Stimulated activated CD8-positive, alpha-beta memory T cell treated with anti-CD3 and anti-CD28 coated beads, Interleukin-7, amount 100 ng/mL, for 4 hours (primary cell): Measurements from ENCODE around the gene TRIM40.
A peak's percentile ranks its signal among the peaks of the same experiment; 100 is the strongest.

ENCODE experiments used
- DNase-seq, 2 donors: peaks; one replicate each; pipeline ENCODE4 v3.0.0-alpha.2; 2020; ENCODE audit warnings: low read depth in 2 of 2

TRIM40 gene

GRCh38 chr6:30135757-30136156, at the start of gene TRIM40:
TSS of gene TRIM40 (plus strand) at chr6:30136140. CDS start at chr6:30137037, 897 bp downstream.
- DNase-seq = no peak

GRCh38 chr6:30087876-30088275, 48.1 kb upstream of the TRIM40 start:
- DNase-seq = no peak

- DNase-seq = no peak
Observed at GRCh38 chr6:30091577-30092381, 44.2 kb upstream of the TRIM40 start.

DNA sequence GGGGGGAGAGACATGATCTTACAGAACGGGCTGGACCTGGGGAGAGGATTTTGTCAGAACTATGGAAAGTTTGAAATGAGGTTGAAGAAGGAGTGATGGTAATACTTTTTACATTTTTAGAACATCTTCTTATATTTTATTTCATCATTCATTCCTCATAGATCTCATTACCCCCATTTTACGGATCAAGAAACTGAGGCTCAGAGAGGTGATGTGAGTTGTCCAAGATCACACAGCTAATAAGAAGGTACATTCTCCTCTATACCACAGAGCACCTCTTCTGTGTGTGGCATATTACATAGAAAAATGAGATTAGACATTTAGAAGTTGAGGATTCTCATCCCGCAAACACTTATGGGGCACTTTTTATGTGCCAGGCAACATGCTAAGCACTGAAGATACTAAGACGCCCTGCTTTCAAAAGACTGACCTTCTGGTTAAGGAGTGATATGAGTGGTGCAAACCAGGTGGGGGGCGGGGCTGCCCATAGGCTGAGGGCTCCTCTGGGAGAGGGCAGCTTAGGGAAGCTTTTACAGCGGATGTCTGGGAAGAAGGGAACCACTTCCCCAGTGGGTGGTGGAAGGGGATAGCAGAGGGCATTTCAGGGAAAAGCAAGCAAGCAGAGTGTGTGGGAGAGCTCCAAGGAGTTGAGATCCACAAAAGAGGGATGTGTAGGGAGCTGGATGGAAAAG, 42.9 kb upstream of the TRIM40 start:
- no peak for DNase-seq

- DNase-seq = no peak
Observed at GRCh38 chr6:30093951-30094661, 41.8 kb upstream of the TRIM40 start.

DNA sequence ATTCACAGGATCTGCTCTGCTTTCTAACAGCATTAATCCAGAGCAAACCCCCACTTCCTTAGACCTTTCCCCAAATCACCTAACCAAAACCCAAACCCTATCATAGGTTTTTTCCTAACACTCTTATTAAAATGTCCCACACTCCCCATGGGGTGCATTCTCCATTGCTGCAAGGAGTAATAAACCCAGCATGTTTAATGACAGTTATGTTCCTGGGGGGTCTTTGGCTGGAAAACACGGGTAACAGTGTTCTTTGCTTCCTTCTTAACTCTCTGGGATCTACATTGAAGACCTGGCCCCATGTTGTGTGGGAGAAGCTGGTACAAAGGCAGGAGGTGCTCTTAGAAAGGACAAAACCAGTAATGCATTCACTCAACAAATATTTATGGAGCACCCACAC, 39.1 kb upstream of the TRIM40 start:
- DNase-seq = no peak

- no peak for DNase-seq
Observed at GRCh38 chr6:30097902-30098768, 37.8 kb upstream of the TRIM40 start.

- DNase-seq = no peak
Observed at GRCh38 chr6:30100154-30100553, 35.8 kb upstream of the TRIM40 start.

- peak in 1 of 2 donors; percentile 7 for DNase-seq
Observed at GRCh38 chr6:30100585-30101443, 35.1 kb upstream of the TRIM40 start.

DNA sequence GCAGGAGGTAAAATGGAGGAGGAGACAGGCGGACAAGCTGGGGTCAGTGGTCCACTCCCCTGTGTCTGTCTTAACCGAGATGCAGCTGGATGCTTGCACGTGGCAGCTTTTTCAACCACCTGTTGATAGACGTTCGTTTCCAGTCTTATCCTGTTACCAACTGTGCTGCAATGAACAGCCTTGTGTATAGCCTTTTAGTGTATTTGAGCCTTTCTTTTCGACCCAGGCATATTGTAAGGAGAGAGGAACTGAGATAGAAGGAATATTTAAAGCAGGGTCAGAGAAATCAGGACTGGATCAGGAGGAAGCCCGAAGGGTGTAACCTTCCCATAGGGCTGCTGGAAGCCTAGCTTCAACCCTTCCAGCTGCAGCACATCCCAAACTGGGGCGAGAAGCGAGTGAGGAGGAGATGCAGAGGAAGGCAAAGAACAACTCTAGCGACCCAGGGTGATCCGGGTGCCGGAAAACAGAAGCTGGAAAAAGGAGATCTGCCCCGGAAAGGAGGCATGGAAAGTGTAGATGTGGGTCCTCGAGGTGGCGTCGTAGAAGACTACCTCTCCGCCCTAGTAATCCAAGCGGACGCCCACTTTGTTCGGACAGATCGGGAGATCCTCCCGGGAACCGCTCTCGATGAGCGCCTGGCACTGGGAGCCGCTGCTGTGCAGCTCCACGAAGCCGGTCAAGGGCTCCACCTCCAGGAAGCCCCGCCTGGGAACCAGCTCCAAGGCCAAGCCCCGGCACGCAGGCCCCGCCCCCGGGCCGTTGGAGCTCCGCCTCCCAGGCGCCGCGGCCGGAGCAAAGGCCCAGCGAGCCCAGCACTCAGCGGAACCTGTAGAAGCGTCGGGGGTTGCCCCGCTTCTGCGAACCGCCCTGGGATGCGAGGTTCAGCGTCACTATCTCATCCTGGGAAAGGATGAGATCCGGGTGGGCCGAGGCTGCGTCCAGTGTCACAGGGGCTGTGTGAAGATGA, 34.2 kb upstream of the TRIM40 start:
- peak in 1 of 2 donors; percentile 55 for DNase-seq

GRCh38 chr6:30102414-30102969, 33.4 kb upstream of the TRIM40 start:
- DNase-seq = no peak

DNA sequence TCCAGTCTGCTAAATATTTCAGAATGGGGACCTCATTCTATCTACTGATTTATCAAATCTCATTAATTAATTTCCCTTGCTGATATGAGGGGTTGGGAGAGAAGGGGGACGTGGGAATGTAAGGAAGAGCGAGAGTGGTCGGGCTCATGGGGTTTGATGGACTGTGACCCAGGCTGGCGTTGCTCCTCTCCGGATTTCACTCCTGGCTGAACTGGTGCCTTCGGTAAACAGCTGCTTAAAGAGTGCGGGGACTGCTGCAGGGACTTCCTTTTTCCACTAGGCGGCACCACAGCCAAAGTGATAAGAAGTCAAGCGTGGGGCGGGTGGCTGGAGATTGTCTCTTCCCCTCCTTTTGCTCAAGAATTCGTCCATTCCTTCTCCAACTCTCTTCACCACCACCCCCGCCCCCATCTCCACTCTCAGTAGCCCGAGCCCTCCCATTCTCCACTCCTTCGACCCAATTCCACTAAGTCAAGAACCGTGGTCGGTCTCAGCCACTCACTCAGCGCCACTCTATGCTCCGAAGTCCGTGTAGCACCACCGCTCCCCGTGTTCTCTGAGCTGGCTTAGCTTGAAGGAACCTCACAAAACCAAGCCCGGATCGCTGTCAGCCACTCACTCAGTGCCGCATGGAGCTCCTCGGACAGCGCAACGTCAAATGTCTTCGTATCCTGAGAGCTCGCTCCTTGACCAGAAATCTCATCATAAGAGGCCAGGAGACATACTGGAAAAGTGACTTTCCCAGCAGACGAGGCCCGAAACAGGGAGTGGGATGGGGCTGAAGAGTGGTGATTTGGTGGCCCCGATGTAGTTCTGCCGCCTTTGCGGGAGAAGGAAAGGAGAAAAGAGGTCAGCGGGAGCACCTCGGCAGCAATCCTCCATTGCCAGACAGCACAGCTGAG, 32.7 kb upstream of the TRIM40 start:
- peak; percentile 69 to 80 for DNase-seq

DNA sequence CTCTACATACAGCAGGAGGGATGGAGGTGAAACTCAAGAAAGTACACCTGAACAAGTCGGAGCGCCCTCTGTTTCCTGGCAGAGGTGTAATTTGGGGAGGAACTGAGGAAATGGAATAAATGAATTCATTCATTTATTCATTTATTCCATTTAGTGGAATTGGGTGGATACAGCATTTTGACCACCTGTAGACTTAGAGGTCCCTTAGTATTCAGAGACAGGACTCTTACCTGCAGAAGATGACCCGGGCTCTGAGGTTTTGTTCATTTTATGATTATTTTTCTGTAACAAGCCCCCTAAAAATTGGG, 32.1 kb upstream of the TRIM40 start:
- no peak for DNase-seq

GRCh38 chr6:30104661-30105060, 31.3 kb upstream of the TRIM40 start:
- DNase-seq = no peak

GRCh38 chr6:30111266-30111856, 24.6 kb upstream of the TRIM40 start:
- no peak for DNase-seq

GRCh38 chr6:30112402-30112994, 23.4 kb upstream of the TRIM40 start:
- DNase-seq = no peak

DNA sequence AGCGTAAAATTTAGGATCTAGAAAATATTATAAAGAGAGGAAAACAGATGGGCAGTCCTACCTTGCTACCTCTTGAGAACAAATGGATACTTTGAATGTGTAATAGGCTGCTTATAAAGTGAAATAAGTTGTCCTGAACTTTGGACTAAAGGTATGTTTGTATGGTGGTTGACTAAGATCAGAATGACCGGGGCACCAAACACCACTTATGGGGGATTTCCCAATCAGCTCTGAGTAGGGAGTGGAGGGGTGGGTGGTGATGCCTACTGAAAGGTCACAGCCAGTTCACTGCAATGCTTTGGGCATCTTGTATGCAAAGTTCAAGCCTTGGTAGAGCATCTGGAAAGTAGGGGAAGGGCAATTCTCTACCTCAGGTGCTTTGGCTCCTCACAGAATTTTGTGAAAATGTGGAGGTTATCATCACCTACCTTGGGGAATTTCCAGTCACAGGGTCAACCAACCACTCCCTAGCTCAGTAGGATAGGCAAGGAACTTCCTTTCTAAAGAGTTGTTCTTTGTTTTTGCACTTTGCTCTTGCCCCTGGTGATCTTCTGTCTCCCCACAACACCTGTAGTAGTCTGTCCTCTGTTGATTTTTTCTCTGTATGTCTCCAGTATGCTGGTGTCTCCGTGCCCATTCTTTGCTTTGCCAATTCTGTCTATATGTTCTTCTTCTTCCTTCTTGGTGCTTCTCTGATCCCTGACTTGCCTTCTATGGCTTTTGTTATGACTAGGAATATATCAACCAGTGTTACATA, 22.8 kb upstream of the TRIM40 start, which contains the start of gene TRIM31:
Gene TRIM31 (minus strand): TSS at position 88 of the 757 bp plus-strand sequence. CDS start 285 bp downstream, outside the sequence.
- no peak for DNase-seq
